A549 (cell line): ENCODE data around the gene TAF3.

Experiments
- CEBPB ChIP-seq, 2 experiments: fragments of >200 bp in 1 of 2; sonication (Bioruptor Twin) in 1 of 2; formaldehyde crosslinking in 1 of 2; IDR thresholded peaks; 2 replicates each; pipeline ENCODE4 v1.6.1; 2012 to 2016
- FOSL2 ChIP-seq, 2 experiments: fragments of 450-650 bp in 1 of 2; fragments of >200 bp in 1 of 2; sonication (Bioruptor Twin) in 1 of 2; formaldehyde crosslinking; IDR thresholded peaks; 2 replicates each; pipeline versions ENCODE4 v1.5.0 to v1.6.1; 2016 to 2020; ENCODE audit warnings: mild to moderate bottlenecking in 1 of 2, moderate library complexity in 1 of 2
- KDM1A ChIP-seq: fragments of 200-600 bp; sonication (generic); IDR thresholded peaks from 2 replicates; pipeline ENCODE4 v1.6.1; 2016; ENCODE audit warnings: low read depth, mild to moderate bottlenecking
- PHF8 ChIP-seq: fragments of 200-600 bp; sonication (generic); IDR thresholded peaks from 2 replicates; pipeline ENCODE4 v1.6.1; 2016; ENCODE audit warnings: low read depth, mild to moderate bottlenecking, antibody characterized with exemption, moderate library complexity, borderline replicate concordance
- POLR2A ChIP-seq: IDR thresholded peaks from 2 replicates; pipeline ENCODE4 v1.6.1; 2012; ENCODE audit warnings: mild to moderate bottlenecking, low read length
- RFX5 ChIP-seq: fragments of 450-650 bp; IDR thresholded peaks from 2 replicates; pipeline ENCODE4 v1.7.1; 2014; ENCODE audit warnings: antibody characterized with exemption, mild to moderate bottlenecking, moderate library complexity
- ZSCAN20 ChIP-seq: fragments of 250-450 bp; sonication (Bioruptor Pico); IDR thresholded peaks from 2 replicates; pipeline ENCODE4 v1.8.0; 2022; ENCODE audit warnings: mild to moderate bottlenecking, moderate library complexity
- TF ChIP-seq, protein P1 (sequence below): fragments of >200 bp; sonication (Bioruptor Twin); formaldehyde crosslinking; IDR thresholded peaks from 3 replicates; pipeline ENCODE4 v1.5.1; 2016
- TF ChIP-seq, protein P2 (sequence below): fragments of 250-450 bp; sonication (Bioruptor Pico); IDR thresholded peaks from 2 replicates; pipeline ENCODE4 v1.5.0; 2021; ENCODE audit warnings: mild to moderate bottlenecking, moderate library complexity, borderline replicate concordance
- TF ChIP-seq, protein P3 (sequence below): fragments of 200-600 bp; sonication (generic); IDR thresholded peaks from 2 replicates; pipeline ENCODE4 v1.6.1; 2016; ENCODE audit warnings: antibody characterized with exemption, mild to moderate bottlenecking, moderate library complexity

DNA sequence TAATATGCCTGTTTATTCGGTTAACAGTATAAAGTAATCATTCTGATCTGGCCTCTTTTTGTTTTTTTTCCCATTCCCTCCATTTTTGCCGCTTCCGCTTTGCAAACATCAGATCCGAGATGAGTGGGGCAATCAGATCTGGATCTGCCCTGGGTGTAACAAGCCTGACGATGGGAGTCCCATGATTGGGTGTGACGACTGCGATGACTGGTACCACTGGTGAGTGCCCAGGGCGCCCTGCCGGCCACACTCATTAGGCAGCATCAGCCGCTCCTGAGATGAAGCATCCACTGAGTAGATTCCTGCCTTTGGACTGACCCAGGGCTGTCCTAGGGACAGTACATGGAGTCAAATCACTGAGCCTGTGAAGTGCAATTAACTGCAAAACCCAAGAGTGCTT is 195.3 kb downstream of the TAF3 start:
- TF ChIP-seq, protein P1, sequence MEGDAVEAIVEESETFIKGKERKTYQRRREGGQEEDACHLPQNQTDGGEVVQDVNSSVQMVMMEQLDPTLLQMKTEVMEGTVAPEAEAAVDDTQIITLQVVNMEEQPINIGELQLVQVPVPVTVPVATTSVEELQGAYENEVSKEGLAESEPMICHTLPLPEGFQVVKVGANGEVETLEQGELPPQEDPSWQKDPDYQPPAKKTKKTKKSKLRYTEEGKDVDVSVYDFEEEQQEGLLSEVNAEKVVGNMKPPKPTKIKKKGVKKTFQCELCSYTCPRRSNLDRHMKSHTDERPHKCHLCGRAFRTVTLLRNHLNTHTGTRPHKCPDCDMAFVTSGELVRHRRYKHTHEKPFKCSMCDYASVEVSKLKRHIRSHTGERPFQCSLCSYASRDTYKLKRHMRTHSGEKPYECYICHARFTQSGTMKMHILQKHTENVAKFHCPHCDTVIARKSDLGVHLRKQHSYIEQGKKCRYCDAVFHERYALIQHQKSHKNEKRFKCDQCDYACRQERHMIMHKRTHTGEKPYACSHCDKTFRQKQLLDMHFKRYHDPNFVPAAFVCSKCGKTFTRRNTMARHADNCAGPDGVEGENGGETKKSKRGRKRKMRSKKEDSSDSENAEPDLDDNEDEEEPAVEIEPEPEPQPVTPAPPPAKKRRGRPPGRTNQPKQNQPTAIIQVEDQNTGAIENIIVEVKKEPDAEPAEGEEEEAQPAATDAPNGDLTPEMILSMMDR, result no peak
- TF ChIP-seq ZSCAN20 (CRISPR knock-in tag), result no peak
- TF ChIP-seq POLR2A, result no peak
- TF ChIP-seq KDM1A, result no peak
- TF ChIP-seq FOSL2 (IDR thresholded peaks at IDR 0.05), result no peak
- no peak for TF ChIP-seq FOSL2 (CRISPR knock-in tag; IDR thresholded peaks at IDR 0.05)
- no peak for TF ChIP-seq RFX5
- TF ChIP-seq CEBPB (IDR thresholded peaks at IDR 0.05), result no peak
- TF ChIP-seq, protein P2, sequence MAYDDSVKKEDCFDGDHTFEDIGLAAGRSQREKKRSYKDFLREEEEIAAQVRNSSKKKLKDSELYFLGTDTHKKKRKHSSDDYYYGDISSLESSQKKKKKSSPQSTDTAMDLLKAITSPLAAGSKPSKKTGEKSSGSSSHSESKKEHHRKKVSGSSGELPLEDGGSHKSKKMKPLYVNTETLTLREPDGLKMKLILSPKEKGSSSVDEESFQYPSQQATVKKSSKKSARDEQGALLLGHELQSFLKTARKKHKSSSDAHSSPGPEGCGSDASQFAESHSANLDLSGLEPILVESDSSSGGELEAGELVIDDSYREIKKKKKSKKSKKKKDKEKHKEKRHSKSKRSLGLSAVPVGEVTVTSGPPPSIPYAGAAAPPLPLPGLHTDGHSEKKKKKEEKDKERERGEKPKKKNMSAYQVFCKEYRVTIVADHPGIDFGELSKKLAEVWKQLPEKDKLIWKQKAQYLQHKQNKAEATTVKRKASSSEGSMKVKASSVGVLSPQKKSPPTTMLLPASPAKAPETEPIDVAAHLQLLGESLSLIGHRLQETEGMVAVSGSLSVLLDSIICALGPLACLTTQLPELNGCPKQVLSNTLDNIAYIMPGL (CRISPR knock-in tag), result no peak
- no peak for TF ChIP-seq PHF8
- TF ChIP-seq, protein P3, sequence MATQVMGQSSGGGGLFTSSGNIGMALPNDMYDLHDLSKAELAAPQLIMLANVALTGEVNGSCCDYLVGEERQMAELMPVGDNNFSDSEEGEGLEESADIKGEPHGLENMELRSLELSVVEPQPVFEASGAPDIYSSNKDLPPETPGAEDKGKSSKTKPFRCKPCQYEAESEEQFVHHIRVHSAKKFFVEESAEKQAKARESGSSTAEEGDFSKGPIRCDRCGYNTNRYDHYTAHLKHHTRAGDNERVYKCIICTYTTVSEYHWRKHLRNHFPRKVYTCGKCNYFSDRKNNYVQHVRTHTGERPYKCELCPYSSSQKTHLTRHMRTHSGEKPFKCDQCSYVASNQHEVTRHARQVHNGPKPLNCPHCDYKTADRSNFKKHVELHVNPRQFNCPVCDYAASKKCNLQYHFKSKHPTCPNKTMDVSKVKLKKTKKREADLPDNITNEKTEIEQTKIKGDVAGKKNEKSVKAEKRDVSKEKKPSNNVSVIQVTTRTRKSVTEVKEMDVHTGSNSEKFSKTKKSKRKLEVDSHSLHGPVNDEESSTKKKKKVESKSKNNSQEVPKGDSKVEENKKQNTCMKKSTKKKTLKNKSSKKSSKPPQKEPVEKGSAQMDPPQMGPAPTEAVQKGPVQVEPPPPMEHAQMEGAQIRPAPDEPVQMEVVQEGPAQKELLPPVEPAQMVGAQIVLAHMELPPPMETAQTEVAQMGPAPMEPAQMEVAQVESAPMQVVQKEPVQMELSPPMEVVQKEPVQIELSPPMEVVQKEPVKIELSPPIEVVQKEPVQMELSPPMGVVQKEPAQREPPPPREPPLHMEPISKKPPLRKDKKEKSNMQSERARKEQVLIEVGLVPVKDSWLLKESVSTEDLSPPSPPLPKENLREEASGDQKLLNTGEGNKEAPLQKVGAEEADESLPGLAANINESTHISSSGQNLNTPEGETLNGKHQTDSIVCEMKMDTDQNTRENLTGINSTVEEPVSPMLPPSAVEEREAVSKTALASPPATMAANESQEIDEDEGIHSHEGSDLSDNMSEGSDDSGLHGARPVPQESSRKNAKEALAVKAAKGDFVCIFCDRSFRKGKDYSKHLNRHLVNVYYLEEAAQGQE, result no peak
